K562 (cell line): Measurements from ENCODE around the gene CCDC148. TPM values are rescaled to one million over a fixed set of nuclear protein-coding genes. Genes with fewer than 3 reads are reported as not detected.
A peak's percentile ranks its signal among the peaks of the same experiment; 100 is the strongest.

Source experiments
- ATF1 ChIP-seq, 2 experiments: fragments of 450-650 bp in 1 of 2; IDR thresholded peaks; 2 replicates each; pipeline ENCODE4 v1.6.1; 2016; ENCODE audit warnings: missing compliant biosample characterization in 1 of 2, missing genetic modification characterization in 1 of 2
- FOSL1 ChIP-seq: fragments of 200-800 bp; sonication (Bioruptor generic); conservative IDR thresholded peaks from 2 replicates; pipeline ENCODE4 v1.6.1; 2016; ENCODE audit warnings: missing genetic modification characterization, missing compliant biosample characterization
- HMG20B ChIP-seq: fragments of 250-450 bp; sonication (Bioruptor Pico); IDR thresholded peaks from 2 replicates; pipeline ENCODE4 v1.5.0; 2021; ENCODE audit warnings: mild to moderate bottlenecking
- MECOM ChIP-seq: fragments of 250-450 bp; sonication (Bioruptor Pico); IDR thresholded peaks from 2 replicates; pipeline ENCODE4 v1.8.0; 2022; ENCODE audit warnings: inconsistent platforms
- NFYB ChIP-seq: IDR thresholded peaks from 2 replicates; pipeline ENCODE4 v1.6.1; 2011; ENCODE audit warnings: mild to moderate bottlenecking, moderate library complexity; ENCODE audit not compliant: insufficient read length; ENCODE audit errors: extremely low read depth
- NR2C1 ChIP-seq, 2 experiments: fragments of 450-650 bp; IDR thresholded peaks; 2 replicates each; pipeline ENCODE4 v1.6.1; 2017; ENCODE audit warnings: mild to moderate bottlenecking in 2 of 2, antibody characterized with exemption in 1 of 2, inconsistent platforms in 1 of 2, missing compliant biosample characterization in 1 of 2, missing genetic modification characterization in 1 of 2
- POLR2H ChIP-seq: IDR thresholded peaks from 2 replicates; pipeline ENCODE4 v1.6.1; 2016; ENCODE audit warnings: missing genetic modification characterization, low read depth, mild to moderate bottlenecking, control low read depth, missing compliant biosample characterization, moderate library complexity
- RFX5 ChIP-seq: IDR thresholded peaks from 2 replicates; pipeline ENCODE4 v1.6.1; 2011; ENCODE audit warnings: low read depth, mild to moderate bottlenecking, improper control_type of control experiment, low read length
- RNF2 ChIP-seq: sonication (generic); IDR thresholded peaks from 2 replicates; pipeline ENCODE4 v1.6.1; 2016
- SMARCE1 ChIP-seq: fragments of 450-650 bp; IDR thresholded peaks from 2 replicates; pipeline ENCODE4 v1.7.1; 2016; ENCODE audit warnings: mild to moderate bottlenecking
- TAF7 ChIP-seq: fragments of 450-650 bp; IDR thresholded peaks from 2 replicates; pipeline ENCODE4 v1.6.1; 2016; ENCODE audit warnings: missing genetic modification characterization, missing compliant biosample characterization
- TAL1 ChIP-seq: fragments of 450-650 bp; IDR thresholded peaks from 2 replicates; pipeline ENCODE4 v1.6.1; 2016; ENCODE audit warnings: mild to moderate bottlenecking
- TCF7 ChIP-seq: sonication (generic); IDR thresholded peaks from 2 replicates; pipeline ENCODE4 v1.6.1; 2016; ENCODE audit warnings: antibody characterized with exemption, borderline replicate concordance
- TRIM24 ChIP-seq, 2 experiments: fragments of 450-650 bp; IDR thresholded peaks; 2 replicates each; pipeline ENCODE4 v1.6.1; 2016
- ZFP30 ChIP-seq: fragments of 250-450 bp; sonication (Bioruptor Pico); IDR thresholded peaks from 2 replicates; pipeline ENCODE4 v1.8.0; 2022; ENCODE audit warnings: moderate library complexity, mild to moderate bottlenecking, inconsistent platforms, borderline replicate concordance
- ZNF518B ChIP-seq: fragments of 250-450 bp; sonication (Bioruptor Pico); IDR thresholded peaks from 2 replicates; pipeline ENCODE4 v1.5.0; 2021; ENCODE audit warnings: mild to moderate bottlenecking, moderate library complexity
- polyA plus RNA-seq, 8 experiments: library from polyadenylated mRNA; depleted of rRNA in 4 of 8; stranded (reverse) in 5 of 8; unstranded in 3 of 8; fragments of >200 nt; fragmentation: Nextera tagmentation in 2 of 8; fragmentation: Illumina TruSeq in 1 of 8; extraction: Ambion mirVana in 2 of 8; extraction: Trizol in 1 of 8; gene quantifications; 2 replicates each; pipeline versions ENCODE4 v1.2.1 to v1.2.3, GENCODE V29; 2011 to 2014; ENCODE audit warnings: inconsistent platforms in 1 of 8, missing spikeins in 1 of 8
- total RNA-seq, 7 experiments: library from RNA; depleted of rRNA in 6 of 7; stranded (reverse); fragments of >200 nt in 6 of 7; fragmentation: Illumina TruSeq in 2 of 7; extraction: Trizol in 2 of 7; gene quantifications; 2 replicates each; pipeline versions ENCODE4 v1.2.1 to v1.2.3, GENCODE V29; 2011 to 2021; ENCODE audit warnings: low replicate concordance in 1 of 7
- TF ChIP-seq, protein P1 (sequence below): fragments of 450-650 bp; formaldehyde crosslinking; IDR thresholded peaks from 2 replicates; pipeline ENCODE4 v1.4.0; 2022; ENCODE audit warnings: missing genetic modification characterization

CCDC148 gene
- total and polyA plus RNA-seq, 9 of the 15 experiments (the other 6 are each of a cell fraction or from before 2014, with no cell fraction given), result 0.10 to 1.4 (median 0.65) TPM

GRCh38 chr2:158321264-158321663, 135.3 kb downstream of the CCDC148 start (continued):
- TF ChIP-seq ZNF518B (CRISPR knock-in tag) (no peak), NFYB (no peak), ATF1 (CRISPR knock-in tag; IDR thresholded peaks at IDR 0.05) (no peak), ATF1 (tag; IDR thresholded peaks at IDR 0.05) (peak; percentile 67), SMARCE1 (peak; percentile 54), FOSL1 (tag) (0 out of 2 replicates have a peak, but pooled peaks have one; percentile 19), MECOM (0 out of 2 replicates have a peak, but pooled peaks have one; percentile 42), TAF7 (no peak), HMG20B (0 out of 2 replicates have a peak, but pooled peaks have one; percentile 25), POLR2H (tag) (no peak), TCF7 (no peak), TRIM24 (IDR thresholded peaks at IDR 0.05) (peak in 1 of 2 experiments; percentile 49; a peak in 2 of 4 replicates), RNF2 (peak; percentile 63; the same call in 1 of the 2 replicates), RFX5 (no peak), NR2C1 (IDR thresholded peaks at IDR 0.05) (peak; percentile 83), NR2C1 (tag; IDR thresholded peaks at IDR 0.05) (peak; percentile 79), ZFP30 (CRISPR knock-in tag) (no peak), TAL1 (peak; percentile 38; the same call in 1 of the 2 replicates)
- TF ChIP-seq, protein P1, sequence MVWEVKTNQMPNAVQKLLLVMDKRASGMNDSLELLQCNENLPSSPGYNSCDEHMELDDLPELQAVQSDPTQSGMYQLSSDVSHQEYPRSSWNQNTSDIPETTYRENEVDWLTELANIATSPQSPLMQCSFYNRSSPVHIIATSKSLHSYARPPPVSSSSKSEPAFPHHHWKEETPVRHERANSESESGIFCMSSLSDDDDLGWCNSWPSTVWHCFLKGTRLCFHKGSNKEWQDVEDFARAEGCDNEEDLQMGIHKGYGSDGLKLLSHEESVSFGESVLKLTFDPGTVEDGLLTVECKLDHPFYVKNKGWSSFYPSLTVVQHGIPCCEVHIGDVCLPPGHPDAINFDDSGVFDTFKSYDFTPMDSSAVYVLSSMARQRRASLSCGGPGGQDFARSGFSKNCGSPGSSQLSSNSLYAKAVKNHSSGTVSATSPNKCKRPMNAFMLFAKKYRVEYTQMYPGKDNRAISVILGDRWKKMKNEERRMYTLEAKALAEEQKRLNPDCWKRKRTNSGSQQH (CRISPR knock-in tag), result 0 out of 2 replicates have a peak, but pooled peaks have one; percentile 17
